GM12878 (cell line): ENCODE data around the gene MBOAT1. TPM values are rescaled to one million over a fixed set of nuclear protein-coding genes. Genes with fewer than 3 reads are reported as not detected.

Experiments used
- ATAC-seq: fragments of 200-7000 bp; cut with Tn5 transposase; 3 replicates; pipeline ENCODE4 v1.9.1; 2020; ENCODE audit warnings: mild to moderate bottlenecking, moderate library complexity
- BruUV-seq: library from RNA; stranded (reverse); fragments of 400-500 nt; replicated peaks from 2 replicates; lab custom pipeline; 2021; lab: Mats Ljungman, UMichigan
- CTCF ChIA-PET: fragments of 300-600 bp; sonication (Branson Sonifier 250); formaldehyde crosslinking; extraction: SDS; loops from one replicate; lab custom pipeline; 2021; ENCODE audit warnings: inconsistent platforms; lab: Yijun Ruan, JAX
- POLR2A ChIA-PET: fragments of 350-600 bp; formaldehyde crosslinking; extraction: SDS; loops from one replicate; lab custom pipeline; 2021; ENCODE audit warnings: inconsistent platforms; lab: Charles Lee
- RAD21 ChIA-PET: fragments of 300-600 bp; sonication (Branson Sonifier 250); formaldehyde crosslinking; loops from one replicate; lab custom pipeline; 2023; ENCODE audit warnings: antibody characterized with exemption; ENCODE audit not compliant: unreplicated experiment; lab: Charles Lee
- SMC1A ChIA-PET: fragments of 300-600 bp; sonication (Branson Sonifier 250); formaldehyde crosslinking; loops from one replicate; lab custom pipeline; 2023; ENCODE audit not compliant: unreplicated experiment, uncharacterized antibody; lab: Charles Lee
- DNase-seq: peaks from one replicate; pipeline ENCODE4 v3.0.0-alpha.2; 2011; ENCODE audit warnings: low read depth, low spot score
- FAIRE-seq: peaks from 3 replicates; lab custom pipeline; 2011; peaks lifted over from hg19 to GRCh38; lab: Jason Lieb, UNC
- H2AFZ ChIP-seq: 2 replicates; pipeline ENCODE4 v1.6.0; 2011; ENCODE audit warnings: low read depth, low read length, control low read depth; ENCODE audit not compliant: control insufficient read depth
- H3K27ac ChIP-seq: 2 replicates; pipeline ENCODE4 v1.5.1; 2011; ENCODE audit warnings: control low read depth; ENCODE audit not compliant: control insufficient read depth, insufficient read depth
- H3K27me3 ChIP-seq, 2 experiments: replicated peaks in 1 of 2; 2 replicates each; pipeline versions ENCODE4 v1.6.0 to v1.6.1; 2011; ENCODE audit warnings: low read length in 1 of 2; ENCODE audit not compliant: control insufficient read depth in 2 of 2, insufficient read depth in 2 of 2
- H3K36me3 ChIP-seq, 2 experiments: 2 replicates each; pipeline ENCODE4 v1.5.1; 2011; ENCODE audit warnings: low read length in 1 of 2; ENCODE audit not compliant: control insufficient read depth in 2 of 2, insufficient read depth in 2 of 2
- H3K4me1 ChIP-seq: 2 replicates; pipeline ENCODE4 v1.6.1; 2011; ENCODE audit warnings: mild to moderate bottlenecking, low read length, moderate library complexity, mixed read lengths; ENCODE audit not compliant: control insufficient read depth, insufficient read depth
- H3K4me2 ChIP-seq: 2 replicates; pipeline ENCODE4 v1.6.0; 2011; ENCODE audit warnings: control low read depth; ENCODE audit not compliant: control insufficient read depth, insufficient read depth
- H3K4me3 ChIP-seq: fragments of 200-600 bp; sonication (generic); 2 replicates; pipeline ENCODE4 v1.5.1; 2016
- H3K79me2 ChIP-seq: 2 replicates; pipeline ENCODE4 v1.6.0; 2011; ENCODE audit warnings: low read length; ENCODE audit not compliant: control insufficient read depth, insufficient read depth
- H3K9ac ChIP-seq: 2 replicates; pipeline ENCODE4 v1.8.0; 2011; ENCODE audit warnings: low read length, control low read depth, mixed read lengths; ENCODE audit not compliant: control insufficient read depth, insufficient read depth
- H3K9me3 ChIP-seq: replicated peaks from 3 replicates; pipeline ENCODE4 v1.5.1; 2011; ENCODE audit warnings: mild to moderate bottlenecking, low read length; ENCODE audit not compliant: control insufficient read depth, insufficient read depth
- H4K20me1 ChIP-seq: 2 replicates; pipeline ENCODE4 v1.6.0; 2011; ENCODE audit not compliant: control insufficient read depth, insufficient read depth
- ATF7 ChIP-seq: fragments of 450-650 bp; IDR thresholded peaks from 2 replicates; pipeline ENCODE4 v1.6.1; 2016; ENCODE audit warnings: low read depth, mild to moderate bottlenecking
- BMI1 ChIP-seq: fragments of 450-650 bp; IDR thresholded peaks from 2 replicates; pipeline ENCODE4 v1.6.1; 2016; ENCODE audit warnings: mild to moderate bottlenecking, moderate library complexity, borderline replicate concordance
- CBX3 ChIP-seq: fragments of 200-600 bp; sonication (generic); IDR thresholded peaks from 2 replicates; pipeline ENCODE4 v1.6.1; 2016; ENCODE audit warnings: low read depth, borderline replicate concordance
- CBX5 ChIP-seq: sonication (generic); IDR thresholded peaks from 2 replicates; pipeline ENCODE4 v1.6.1; 2016; ENCODE audit warnings: low read depth, moderate library complexity, mild to moderate bottlenecking, inconsistent platforms
- CHD4 ChIP-seq: fragments of 200-600 bp; sonication (generic); IDR thresholded peaks from 2 replicates; pipeline ENCODE4 v1.6.1; 2016; ENCODE audit warnings: mild to moderate bottlenecking
- CREB1 ChIP-seq: IDR thresholded peaks from 2 replicates; pipeline ENCODE4 v1.6.1; 2012; ENCODE audit warnings: low read depth, mild to moderate bottlenecking, inconsistent platforms
- CTCF ChIP-seq, 3 experiments: IDR thresholded peaks in 2 of 3; conservative IDR thresholded peaks in 1 of 3; 2 replicates each; pipeline ENCODE4 v1.5.1; 2011; ENCODE audit warnings: low read depth in 3 of 3, low read length in 3 of 3, mild to moderate bottlenecking in 3 of 3, control low read depth in 2 of 3, moderate library complexity in 2 of 3, inconsistent platforms in 1 of 3, mixed read lengths in 1 of 3; ENCODE audit not compliant: control insufficient read depth in 2 of 3, insufficient read depth in 1 of 3; ENCODE audit errors: extremely low read depth in 1 of 3
- MEF2A ChIP-seq: IDR thresholded peaks from 2 replicates; pipeline ENCODE4 v1.6.1; 2011; ENCODE audit warnings: low read depth, mild to moderate bottlenecking, low read length, moderate library complexity; ENCODE audit not compliant: insufficient read depth
- MYB ChIP-seq: fragments of 150-350 bp; IDR thresholded peaks from 2 replicates; pipeline ENCODE4 v1.6.1; 2014; ENCODE audit warnings: mild to moderate bottlenecking, low read depth, low read length, borderline replicate concordance
- PRDM15 ChIP-seq: fragments of 450-650 bp; formaldehyde crosslinking; IDR thresholded peaks from 2 replicates; pipeline ENCODE4 v1.4.0; 2020; ENCODE audit warnings: mild to moderate bottlenecking, moderate library complexity
- SPI1 ChIP-seq: IDR thresholded peaks from 2 replicates; pipeline ENCODE4 v1.6.1; 2011; ENCODE audit warnings: low read depth, mild to moderate bottlenecking, low read length, moderate library complexity, borderline replicate concordance; ENCODE audit not compliant: insufficient read depth
- TARDBP ChIP-seq: IDR thresholded peaks from 2 replicates; pipeline ENCODE4 v1.6.1; 2016; ENCODE audit warnings: borderline replicate concordance
- WGBS: methylation state at CpG from one replicate; pipeline ENCODE4 v1.1.6; 2016; ENCODE audit warnings: low lambda C conversion rate; ENCODE audit not compliant: insufficient replicate concordance, insufficient coverage; ENCODE audit errors: missing lambda C conversion rate; 5-methylcytosine and 5-hydroxymethylcytosine counted together
- in situ Hi-C: fragments of 300-500 bp; cut with MboI; formaldehyde crosslinking; loops from 9 replicates; pipeline ENCODE4 v1.14.3; 2018; ENCODE audit warnings: mixed read lengths
- intact Hi-C: fragments of 100-400 bp; cut with micrococcal nuclease; formaldehyde crosslinking; loops from one replicate; pipeline ENCODE4 v1.14.2; 2022; ENCODE audit not compliant: unreplicated experiment
- polyA plus RNA-seq, 11 experiments: library from polyadenylated mRNA; depleted of rRNA in 4 of 11; unstranded in 6 of 11; stranded (reverse) in 5 of 11; fragments of >200 nt; fragmentation: Nextera tagmentation in 4 of 11; fragmentation: Illumina TruSeq in 1 of 11; extraction: Ambion mirVana in 4 of 11; extraction: Trizol in 1 of 11; gene quantifications; 1 replicate in 1 of 11; 2 replicates in 10 of 11; pipeline versions ENCODE4 v1.2.1 to v1.2.3, GENCODE V29; 2011 to 2016; ENCODE audit warnings: inconsistent platforms in 2 of 11, missing spikeins in 2 of 11, low read depth in 1 of 11
- total RNA-seq, 4 experiments: library from RNA; depleted of rRNA in 3 of 4; stranded (reverse); fragments of >200 nt in 3 of 4; fragmentation: Illumina TruSeq in 1 of 4; extraction: Trizol in 1 of 4; gene quantifications; 2 replicates each; pipeline versions ENCODE4 v1.2.1 to v1.2.3, GENCODE V29; 2013 to 2021

MBOAT1 gene
- total and polyA plus RNA-seq, 10 of the 15 experiments (the other 5 are each of a cell fraction or from before 2014, with no cell fraction given), result 0.39 to 21.0 (median 11.6) TPM

- intact Hi-C loops (no loop called here), in situ Hi-C loops (no loop called here)
- no TSS peak for BruUV-seq
- H4K20me1 ChIP-seq, result no peaks in the 10 kb centered on the region
- FAIRE-seq (no peak), DNase-seq (no peak), ATAC-seq (no peak)
- no peaks in the 10 kb centered on the region for H3K27me3 ChIP-seq
- H3K9me3 ChIP-seq, result no peaks in the 10 kb centered on the region
- H3K4me1 ChIP-seq, result no peaks in the 10 kb centered on the region
- TF ChIP-seq TARDBP (no peak), CBX3 (no peak), CHD4 (no peak), CBX5 (no peak), MYB (no peak)
- H2AFZ ChIP-seq, result no peak overlapping the region
- ChIA-PET SMC1A (interaction anchor here (2.4 kb wide), 1 partner anchor 9 kb away, joined by 8 read pairs; no protein-coding TSS in a partner anchor), CTCF (interaction anchor here (0.9 to 3.5 kb wide), 3 partner anchors 9 to 43 kb away, joined by 4 to 25 read pairs (median 4); no protein-coding TSS in a partner anchor), RAD21 (no interaction called here), POLR2A (interaction anchor here (0.5 kb wide), 1 partner anchor 408 kb away, joined by 3 read pairs; no protein-coding TSS in a partner anchor)
- H3K9ac ChIP-seq, result no peak overlapping the region
- no peak overlapping the region for H3K27ac ChIP-seq
- H3K4me3 ChIP-seq, result no peak overlapping the region
- no peak overlapping the region for H3K4me2 ChIP-seq
- H3K79me2 ChIP-seq, result no peaks in the 10 kb centered on the region
- peaks cover 0 to 3% of the 10 kb centered on the region in 2 experiments; a peak in 2 of 4 replicates for H3K36me3 ChIP-seq
- 75% methylated on average over 6 of the region's 6 CpGs for WGBS
Observed at GRCh38 chr6:20135677-20136268, 76.5 kb downstream of the MBOAT1 start.

GRCh38 chr6:20134613-20135012, 77.7 kb downstream of the MBOAT1 start:
- no TSS peak for BruUV-seq
- in situ Hi-C loops, result no loop called here
- intact Hi-C loops, result no loop called here
- CTCF ChIA-PET, result interaction anchor here (1.7 to 3.5 kb wide), 2 partner anchors 8 to 10 kb away, joined by 4 to 25 read pairs; no protein-coding TSS in a partner anchor
- H2AFZ ChIP-seq, result no peak overlapping the region
- SMC1A ChIA-PET, result interaction anchor here (0.7 kb wide), 1 partner anchor 169 kb away, joined by 4 read pairs; no protein-coding TSS in a partner anchor
- H3K79me2 ChIP-seq, result no peaks in the 10 kb centered on the region
- RAD21 ChIA-PET, result no interaction called here
- no peaks in the 10 kb centered on the region for H3K4me1 ChIP-seq
- WGBS, result 97% methylated on average over 1 of the region's 1 CpG
- FAIRE-seq (no peak), DNase-seq (no peak), ATAC-seq (no peak)
- no peak overlapping the region for H3K9ac ChIP-seq
- no peaks in the 10 kb centered on the region for H3K9me3 ChIP-seq
- H4K20me1 ChIP-seq, result no peaks in the 10 kb centered on the region
- no peak overlapping the region for H3K27ac ChIP-seq
- peaks cover 0 to 3% of the 10 kb centered on the region in 2 experiments; a peak in 1 of 4 replicates for H3K36me3 ChIP-seq
- no peaks in the 10 kb centered on the region for H3K27me3 ChIP-seq
- POLR2A ChIA-PET, result no interaction called here
- no peak overlapping the region for H3K4me3 ChIP-seq
- H3K4me2 ChIP-seq, result no peak overlapping the region
- TF ChIP-seq SPI1, result no peak
- no peak for TF ChIP-seq MEF2A
- TF ChIP-seq CTCF (IDR thresholded peaks at IDR 0.05 in 2 of 3, conservative IDR thresholded peaks at IDR 0.05 in 1 of 3; ENCODE audit: control insufficient read depth in 2 of 3, extremely low read depth in 1 of 3, insufficient read depth in 1 of 3, low read depth in 3 of 3, low read length in 3 of 3), result no peak
- no peak for TF ChIP-seq BMI1
- no peak for TF ChIP-seq ATF7
- TF ChIP-seq CREB1, result no peak
- no peak for TF ChIP-seq PRDM15 (CRISPR knock-in tag)
